IMR-90 (cell line): ENCODE measurements around the gene APIP.

Experiments
- BHLHE40 ChIP-seq: fragments of 150-350 bp; IDR thresholded peaks from 2 replicates; pipeline ENCODE4 v1.6.1; 2016; ENCODE audit warnings: mild to moderate bottlenecking, low read depth, low read length
- CEBPB ChIP-seq: IDR thresholded peaks from 2 replicates; pipeline ENCODE4 v1.6.1; 2012; ENCODE audit warnings: low read depth, low read length, improper control_type of control experiment
- CHD1 ChIP-seq: IDR thresholded peaks from 2 replicates; pipeline ENCODE4 v1.6.1; 2012; ENCODE audit warnings: low read depth, low read length, improper control_type of control experiment
- CTCF ChIP-seq: conservative IDR thresholded peaks from 2 replicates; pipeline ENCODE4 v1.5.1; 2012; ENCODE audit warnings: mild to moderate bottlenecking, low read depth, low read length, improper control_type of control experiment
- FOS ChIP-seq: fragments of 150-350 bp; IDR thresholded peaks from 2 replicates; pipeline ENCODE4 v1.6.1; 2016; ENCODE audit warnings: low read depth, low read length
- MAFK ChIP-seq: IDR thresholded peaks from 2 replicates; pipeline ENCODE4 v1.6.1; 2012; ENCODE audit warnings: low read depth, low read length, improper control_type of control experiment
- MXI1 ChIP-seq: IDR thresholded peaks from 2 replicates; pipeline ENCODE4 v1.6.1; 2012; ENCODE audit warnings: low read depth, mild to moderate bottlenecking, low read length, moderate library complexity, borderline replicate concordance
- POLR2A ChIP-seq: IDR thresholded peaks from 2 replicates; pipeline ENCODE4 v1.6.1; 2012; ENCODE audit warnings: mild to moderate bottlenecking, low read depth, low read length
- RAD21 ChIP-seq: IDR thresholded peaks from 2 replicates; pipeline ENCODE4 v1.6.1; 2012; ENCODE audit warnings: low read length, improper control_type of control experiment
- RFX5 ChIP-seq: IDR thresholded peaks from 2 replicates; pipeline ENCODE4 v1.8.0; 2012; ENCODE audit warnings: low read depth, mild to moderate bottlenecking, low read length, moderate library complexity

- TF ChIP-seq CTCF (no peak), RAD21 (no peak), BHLHE40 (no peak; the same call in 1 of the 2 replicates), POLR2A (peak; percentile 98), MXI1 (peak; percentile 74; the same call in 1 of the 2 replicates), RFX5 (no peak), CHD1 (no peak), CEBPB (no peak), FOS (no peak), MAFK (no peak)
Observed at GRCh38 chr11:34916015-34916842, at the start of gene APIP, which contains the start of gene PDHX.
